ENCODE results near the gene APMAP.
A peak's percentile ranks its signal among the peaks of the same experiment; 100 is the strongest.

Gene APMAP

DNA sequence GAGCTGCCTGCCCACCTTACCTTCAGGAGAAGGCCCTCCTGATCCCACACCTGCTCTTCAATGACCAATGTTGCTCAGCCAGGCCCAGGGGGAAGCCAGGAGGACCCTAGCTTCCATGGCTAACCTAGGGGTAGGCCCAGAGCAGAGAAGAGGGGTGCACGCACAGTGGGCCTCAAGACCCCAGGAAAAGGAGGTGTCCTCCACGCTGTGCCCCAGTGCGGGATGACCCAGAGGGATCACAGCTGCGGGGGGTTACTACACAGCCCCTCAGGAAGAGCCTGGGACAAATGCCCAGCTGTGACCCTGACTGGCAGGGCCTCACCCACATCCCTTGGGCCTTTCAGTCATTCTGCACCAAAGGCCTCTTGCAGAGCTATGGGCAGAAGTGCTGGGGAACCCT is 31.6 kb upstream of the APMAP start:
- no peak for DNase-seq

DNA sequence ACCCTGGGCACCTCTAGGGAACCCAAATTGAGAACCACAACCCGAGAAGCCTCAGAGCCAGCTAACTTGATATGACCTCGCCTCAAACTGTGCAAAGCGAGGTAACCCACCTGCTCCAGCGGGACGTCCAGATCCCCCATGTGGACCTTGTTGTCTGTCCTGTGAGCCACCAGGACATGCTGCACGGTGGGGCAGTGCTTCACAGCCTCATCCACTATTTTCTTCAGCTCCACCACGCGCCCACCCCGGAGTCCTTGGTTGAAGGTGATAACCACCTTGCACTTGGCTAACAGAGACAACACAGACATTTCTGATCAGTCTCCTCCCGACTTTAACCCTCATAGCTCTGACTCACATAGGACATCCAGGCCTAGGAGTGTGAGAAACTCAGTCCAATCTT is 30.8 kb upstream of the APMAP start:
- DNase-seq = no peak

DNA sequence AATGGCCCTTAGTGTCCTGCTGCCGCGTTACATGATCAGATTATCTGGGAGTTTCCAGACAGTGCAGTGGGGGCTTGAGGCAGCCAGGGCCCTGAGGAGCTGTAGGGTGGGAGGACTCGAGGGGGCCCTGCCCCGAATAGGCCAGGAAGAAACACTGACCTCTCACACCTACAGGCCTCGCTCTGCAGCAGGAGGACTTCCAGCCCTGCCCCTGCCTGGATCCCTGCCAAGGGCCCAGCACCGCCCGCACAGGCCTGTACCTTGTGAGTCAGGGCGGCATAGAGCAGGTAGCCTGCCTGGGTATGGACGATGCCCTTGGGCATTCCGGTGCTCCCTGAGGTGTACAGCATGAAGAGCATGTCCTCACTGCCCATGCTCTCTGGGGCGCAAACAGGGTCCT is 30.1 kb upstream of the APMAP start:
- DNase-seq = no peak

GRCh38 chr20:25021336-25021735 is 28.8 kb upstream of the APMAP start:
- no peak for DNase-seq

- no peak for DNase-seq
These were observed 28.4 kb upstream of the APMAP start for GRCh38 chr20:25020901-25021301.

DNA sequence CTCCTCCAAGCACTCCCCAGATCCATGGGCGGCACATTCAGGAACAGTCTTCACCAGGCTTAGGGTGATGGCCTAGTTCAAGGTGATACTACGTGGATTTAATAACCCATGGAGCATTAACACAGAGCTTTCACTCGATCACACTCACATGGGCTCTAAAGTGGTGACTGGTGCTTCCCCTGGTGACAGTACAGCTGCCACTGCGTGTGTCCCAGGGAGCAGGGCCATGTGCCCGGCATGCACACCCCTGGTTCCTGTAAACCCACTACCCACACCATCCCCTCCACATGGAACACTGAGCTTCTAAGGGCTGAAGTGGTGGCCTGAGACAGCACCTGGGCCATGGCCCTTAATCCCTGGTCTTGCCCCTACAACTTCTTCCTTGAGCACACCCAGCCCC is 27.8 kb upstream of the APMAP start:
- no peak for DNase-seq

- no peak for DNase-seq
These were observed 27.0 kb upstream of the APMAP start for GRCh38 chr20:25019381-25020155.

- DNase-seq = no peak
These were observed 26.3 kb upstream of the APMAP start for GRCh38 chr20:25018841-25019240.

- no peak for DNase-seq
These were observed 25.9 kb upstream of the APMAP start for GRCh38 chr20:25018425-25018824.

DNA sequence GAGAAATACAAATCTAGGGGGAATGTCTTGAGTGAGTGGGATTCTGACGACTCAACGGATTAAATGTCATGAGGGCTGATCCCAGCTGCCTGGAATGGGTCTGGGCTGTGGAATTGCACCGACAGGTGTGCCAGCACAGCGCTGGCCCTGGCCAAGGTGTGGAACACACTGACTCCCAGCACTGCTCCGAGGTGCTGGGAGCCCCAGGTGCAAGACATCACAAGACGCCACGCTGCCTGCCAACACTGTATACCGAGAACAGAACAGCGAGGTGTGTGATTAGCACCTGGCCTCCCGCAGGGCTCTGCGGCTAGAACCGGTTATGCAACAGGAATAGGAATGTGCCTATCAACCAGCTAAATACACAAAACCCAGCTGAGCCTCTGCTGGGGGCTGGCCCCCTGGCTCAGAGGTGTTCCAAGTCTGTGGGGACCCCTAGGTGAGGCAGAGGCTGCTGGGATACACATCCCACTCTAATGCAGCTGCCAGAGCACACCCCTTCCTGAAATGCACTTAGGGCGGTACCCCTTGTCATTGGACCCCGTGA is 24.8 kb upstream of the APMAP start:
- peak; percentile 65 to 83 for DNase-seq

DNA sequence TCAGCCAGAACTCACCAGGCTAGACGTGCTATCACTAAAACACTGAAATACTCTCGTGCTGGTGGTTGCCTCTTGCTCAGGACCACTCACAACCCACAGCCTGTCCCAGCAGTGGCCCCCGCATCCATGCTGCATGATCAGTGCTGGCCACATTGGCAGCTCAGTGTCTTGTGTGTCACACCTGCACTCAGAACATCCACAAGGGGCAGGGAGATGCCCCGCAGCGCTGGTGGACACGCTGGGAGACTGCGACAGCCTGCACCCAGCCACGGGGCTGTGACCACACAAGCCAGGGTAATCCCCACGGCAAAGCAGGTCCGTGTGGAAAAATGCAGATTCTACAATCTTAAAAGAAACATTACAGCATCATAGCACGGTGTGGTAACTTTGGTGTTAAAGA is 23.9 kb upstream of the APMAP start:
- no peak for DNase-seq

- no peak for DNase-seq
These were observed 23.4 kb upstream of the APMAP start for GRCh38 chr20:25015986-25016385.

GRCh38 chr20:25014816-25015215 is 22.3 kb upstream of the APMAP start:
- no peak for DNase-seq

DNA sequence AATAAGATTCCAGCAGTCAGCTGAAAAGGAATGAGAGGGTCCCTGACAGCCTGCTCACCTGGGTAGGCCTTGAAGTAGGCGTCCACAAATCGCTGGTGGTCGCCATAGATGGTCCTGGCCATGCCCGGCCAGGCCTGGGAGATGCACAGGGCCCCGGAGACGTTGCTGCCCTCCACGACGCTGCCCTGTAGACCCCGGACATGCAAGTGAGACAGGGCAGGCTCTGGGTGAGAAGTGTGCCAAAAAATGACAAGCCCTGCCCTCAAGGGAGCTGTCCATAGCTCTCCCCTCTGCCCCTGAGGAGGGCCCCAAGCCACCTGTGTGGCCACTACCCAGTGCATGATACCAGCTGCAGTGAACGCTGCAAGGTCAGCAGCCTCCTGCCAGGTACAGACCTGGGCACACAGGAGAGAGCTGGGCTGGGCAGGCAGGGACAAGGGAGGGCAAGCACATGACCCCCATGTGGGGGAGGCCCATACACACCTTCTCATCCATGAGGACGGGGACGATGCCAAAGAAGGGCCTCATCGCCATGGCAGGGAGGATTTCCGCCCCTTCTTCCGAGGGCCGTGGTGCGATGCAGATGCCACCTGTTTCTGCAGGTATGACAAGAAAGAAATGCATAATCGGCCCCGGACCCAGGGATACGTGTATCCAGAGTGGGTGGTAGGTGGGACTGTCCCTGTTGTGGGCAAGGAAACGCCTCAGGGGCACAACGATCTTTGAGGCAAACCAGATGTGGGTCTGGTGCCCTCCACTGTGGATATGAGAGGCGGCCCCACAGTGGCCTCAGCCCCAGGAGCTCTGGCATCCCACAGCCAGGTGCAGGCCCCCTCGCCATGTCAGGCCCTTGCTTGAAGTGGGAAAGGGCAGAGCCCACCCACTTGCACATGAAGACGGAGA is 21.2 kb upstream of the APMAP start:
- DNase-seq = no peak

GRCh38 chr20:25012616-25013189 is 20.2 kb upstream of the APMAP start:
- no peak for DNase-seq

DNA sequence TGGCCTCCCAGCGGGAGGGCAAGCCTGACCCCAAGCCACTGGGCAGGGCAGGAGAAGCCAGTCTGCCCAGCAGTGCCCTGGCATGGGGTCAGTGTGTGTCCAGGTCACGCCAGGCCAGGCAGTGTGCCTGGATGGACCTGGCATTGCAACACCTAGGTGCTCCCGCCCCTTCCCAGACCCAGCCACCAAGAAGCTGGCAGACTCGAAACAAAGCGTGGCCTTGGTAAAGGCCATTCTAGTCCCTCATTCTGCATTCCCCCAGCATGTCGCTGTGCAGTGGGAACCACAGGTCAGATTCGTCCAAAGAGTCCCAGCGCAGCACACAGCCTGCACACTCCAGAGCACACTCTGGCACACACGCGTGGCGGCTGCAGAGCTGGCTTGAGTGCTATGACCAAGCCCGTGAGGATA is 19.3 kb upstream of the APMAP start:
- DNase-seq = no peak

- no peak for DNase-seq
These were observed 18.7 kb upstream of the APMAP start for GRCh38 chr20:25011261-25011660.

GRCh38 chr20:25009218-25010145 is 16.9 kb upstream of the APMAP start:
- DNase-seq = no peak

DNA sequence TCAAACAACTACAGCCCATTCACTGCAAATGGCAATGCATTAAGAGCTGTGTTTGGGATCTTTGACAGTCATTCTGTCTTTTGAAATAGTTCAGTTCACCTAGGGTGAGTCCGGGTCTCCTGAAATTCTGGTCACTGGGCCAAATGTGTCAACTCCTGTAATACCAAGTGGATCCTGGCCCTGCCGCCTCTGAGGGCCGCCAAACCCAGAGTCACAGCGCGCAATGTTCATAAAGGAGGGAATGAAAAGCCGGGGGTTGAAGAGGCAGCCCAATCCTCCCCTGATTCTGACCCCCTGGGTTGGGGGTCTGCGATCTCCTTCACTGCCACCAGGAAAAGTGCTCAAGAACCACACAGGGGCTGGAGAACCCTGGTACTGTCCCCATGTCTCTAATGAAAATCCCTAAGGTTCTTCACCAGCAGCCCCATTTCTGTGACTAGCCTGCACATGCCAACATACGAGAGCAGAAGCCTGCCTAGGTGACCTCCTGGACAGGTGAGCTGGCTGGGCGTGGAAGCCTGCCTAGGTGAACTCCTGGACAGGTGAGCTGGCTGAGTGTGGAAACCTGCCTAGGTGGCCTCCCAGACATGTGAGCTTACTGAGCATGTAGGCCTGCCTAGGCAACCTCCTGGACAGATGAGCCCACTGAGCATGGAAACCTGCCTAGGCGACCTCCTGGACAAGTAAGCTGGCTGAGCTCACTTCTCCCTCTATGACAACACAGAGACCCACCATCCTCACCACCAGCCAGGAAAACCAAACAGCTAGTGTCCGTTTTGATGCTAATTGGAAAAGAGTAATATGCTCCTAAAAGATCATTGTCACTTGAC is 16.1 kb upstream of the APMAP start:
- no peak for DNase-seq

DNA sequence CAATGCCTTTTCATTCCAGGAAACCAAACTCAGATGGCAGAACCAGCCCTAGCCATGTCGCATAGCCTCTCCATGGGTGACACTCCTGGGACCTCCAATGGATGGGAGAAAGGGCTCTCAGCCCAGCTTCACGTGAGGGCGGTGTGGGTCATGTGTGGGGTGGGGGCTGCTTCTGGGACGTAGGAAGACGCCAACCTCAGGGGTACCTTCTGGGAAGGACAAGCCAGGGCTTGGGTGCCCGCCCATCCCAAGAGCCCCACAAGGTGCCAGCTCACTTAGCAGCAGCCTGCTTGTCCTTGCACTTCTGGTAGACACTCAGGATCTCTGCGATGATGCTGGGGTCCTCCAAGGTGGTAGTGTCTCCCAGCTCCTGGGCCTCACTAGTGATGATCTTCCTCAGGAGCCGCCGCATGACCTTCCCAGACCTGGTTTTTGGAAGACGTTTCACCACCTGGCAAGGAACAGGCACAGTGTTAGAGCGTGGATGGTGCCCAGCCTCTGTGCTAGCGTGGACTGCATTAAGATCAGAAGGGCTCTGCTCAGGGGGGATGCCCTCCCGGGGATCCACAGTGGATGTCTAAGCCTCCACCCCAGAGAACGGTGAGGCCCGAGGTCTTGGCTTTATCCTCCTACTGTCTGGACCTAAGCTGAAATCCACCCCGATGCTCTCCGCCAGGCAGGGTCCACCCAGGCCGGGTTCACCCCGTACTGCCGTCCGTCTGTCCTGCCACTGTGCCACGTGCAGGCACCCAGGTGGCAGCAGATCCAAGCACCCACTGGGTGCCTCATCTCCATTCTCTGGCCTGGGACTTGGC is 15.1 kb upstream of the APMAP start:
- no peak for DNase-seq
